Measurements from ENCODE around the gene ERP27.

ERP27 gene

GRCh38 chr12:14903386-14904098, 34.8 kb downstream of the ERP27 start:
- DNase-seq (ENCODE audit: low read depth in 2 of 2): no peak

- DNase-seq (ENCODE audit: low read depth in 2 of 2): no peak
These were observed 35.9 kb downstream of the ERP27 start for GRCh38 chr12:14902465-14902864.

GRCh38 chr12:14901228-14901562, 37.1 kb downstream of the ERP27 start:
- no peak for DNase-seq (ENCODE audit: low read depth in 2 of 2)

- DNase-seq (ENCODE audit: low read depth in 2 of 2): no peak
These were observed 37.7 kb downstream of the ERP27 start for GRCh38 chr12:14900521-14901227.

- DNase-seq (ENCODE audit: low read depth in 2 of 2): no peak
These were observed 41.7 kb downstream of the ERP27 start for GRCh38 chr12:14896521-14897169.

GRCh38 chr12:14893506-14894250, 44.7 kb downstream of the ERP27 start:
- no peak for DNase-seq (ENCODE audit: low read depth in 2 of 2)

- no peak for DNase-seq (ENCODE audit: low read depth in 2 of 2)
These were observed 45.4 kb downstream of the ERP27 start for GRCh38 chr12:14892726-14893505.

GRCh38 chr12:14890701-14891100, 47.6 kb downstream of the ERP27 start:
- DNase-seq (ENCODE audit: low read depth in 2 of 2): no peak

- DNase-seq (ENCODE audit: low read depth in 2 of 2): no peak
These were observed 52.1 kb downstream of the ERP27 start for GRCh38 chr12:14886271-14886670.

GRCh38 chr12:14885718-14886221, 52.6 kb downstream of the ERP27 start, which contains the start of gene MGP:
TSS of gene MGP (minus strand) at chr12:14885854. CDS start at chr12:14885791, 63 bp downstream.
- DNase-seq (ENCODE audit: low read depth in 2 of 2): no peak

GRCh38 chr12:14884458-14884878, 53.9 kb downstream of the ERP27 start:
- peak; percentile 72 for DNase-seq (ENCODE audit: low read depth in 2 of 2)

GRCh38 chr12:14883686-14884085, 54.7 kb downstream of the ERP27 start:
- no peak for DNase-seq (ENCODE audit: low read depth in 2 of 2)

- DNase-seq (ENCODE audit: low read depth in 2 of 2): no peak
These were observed 57.4 kb downstream of the ERP27 start for GRCh38 chr12:14880890-14881453.

GRCh38 chr12:14879222-14879933, 59.0 kb downstream of the ERP27 start:
- DNase-seq (ENCODE audit: low read depth in 2 of 2): no peak

GRCh38 chr12:14878488-14878887, 59.8 kb downstream of the ERP27 start:
- DNase-seq (ENCODE audit: low read depth in 2 of 2): no peak

- DNase-seq (ENCODE audit: low read depth in 2 of 2): no peak
These were observed 61.5 kb downstream of the ERP27 start for GRCh38 chr12:14876833-14877232.

- no peak for DNase-seq (ENCODE audit: low read depth in 2 of 2)
These were observed 63.5 kb downstream of the ERP27 start for GRCh38 chr12:14874882-14875281.

- no peak for DNase-seq (ENCODE audit: low read depth in 2 of 2)
These were observed 64.7 kb downstream of the ERP27 start for GRCh38 chr12:14873440-14874185.

- no peak for DNase-seq (ENCODE audit: low read depth in 2 of 2)
These were observed 66.5 kb downstream of the ERP27 start for GRCh38 chr12:14871886-14872285.

Data from activated CD8-positive, alpha-beta memory T cell treated with anti-CD3 and anti-CD28 coated beads for 4 hours (primary cell).